SK-N-SH (cell line): ENCODE measurements around the gene PACSIN1. TPM values are rescaled to one million over a fixed set of nuclear protein-coding genes. Genes with fewer than 3 reads are reported as not detected.

Experiments
- CTCF ChIA-PET: fragments of 300-600, 350-600 bp; formaldehyde crosslinking; extraction: SDS; loops from one replicate; lab custom pipeline; 2021; lab: Yijun Ruan, JAX
- POLR2A ChIA-PET: fragments of 350-600 bp; sonication (Branson Sonifier 250); formaldehyde crosslinking; extraction: SDS; loops from one replicate; lab custom pipeline; 2020; ENCODE audit warnings: antibody characterized with exemption, inconsistent platforms; lab: Yijun Ruan, JAX
- DNase-seq: peaks from one replicate; pipeline ENCODE4 v3.0.0; 2012
- H2AFZ ChIP-seq: fragments of 200-600 bp; sonication (generic); 2 replicates; pipeline ENCODE4 v1.8.1; 2016; ENCODE audit warnings: antibody characterized with exemption, mild to moderate bottlenecking, low read depth
- H3F3A ChIP-seq: fragments of 200-600 bp; sonication (generic); replicated peaks from 2 replicates; pipeline ENCODE3; 2016; ENCODE audit warnings: antibody characterized with exemption, mild to moderate bottlenecking; ENCODE audit not compliant: insufficient read depth
- H3K27ac ChIP-seq, 2 experiments: fragments of 200-500 bp in 1 of 2; fragments of 200-600 bp in 1 of 2; sonication (Bioruptor generic) in 1 of 2; sonication (generic), shearing (Covaris generic) in 1 of 2; 2 replicates each; pipeline versions ENCODE4 v1.5.1 to v1.6.1; 2014 to 2016; ENCODE audit warnings: low read depth in 2 of 2, inconsistent platforms in 1 of 2, low read length in 1 of 2, mild to moderate bottlenecking in 1 of 2, mixed read lengths in 1 of 2
- H3K27me3 ChIP-seq: fragments of 200-600 bp; sonication (generic), shearing (Covaris generic); 2 replicates; pipeline ENCODE4 v1.6.1; 2016; ENCODE audit warnings: mixed run types; ENCODE audit not compliant: insufficient read depth
- H3K36me3 ChIP-seq, 2 experiments: fragments of 200-500 bp in 1 of 2; fragments of 200-600 bp in 1 of 2; sonication (Bioruptor generic) in 1 of 2; sonication (generic) in 1 of 2; replicated peaks in 1 of 2; 2 replicates each; pipeline versions ENCODE3 to v1.5.1; 2014 to 2016; ENCODE audit warnings: low read length in 1 of 2, mild to moderate bottlenecking in 1 of 2; ENCODE audit not compliant: insufficient read depth in 2 of 2, control insufficient read depth in 1 of 2
- H3K4me1 ChIP-seq, 2 experiments: fragments of 200-500 bp in 1 of 2; fragments of 200-600 bp in 1 of 2; sonication (Bioruptor generic) in 1 of 2; sonication (generic), shearing (Covaris generic) in 1 of 2; 2 replicates each; pipeline versions ENCODE4 v1.5.1 to v1.6.1; 2014 to 2016; ENCODE audit warnings: low read depth in 1 of 2, low read length in 1 of 2, mixed run types in 1 of 2; ENCODE audit not compliant: insufficient read depth in 2 of 2, control insufficient read depth in 1 of 2
- H3K4me2 ChIP-seq: fragments of 200-600 bp; sonication (generic), shearing (Covaris generic); 2 replicates; pipeline ENCODE4 v1.6.1; 2017; ENCODE audit warnings: mixed run types
- H3K4me3 ChIP-seq, 2 experiments: fragments of 200-500 bp in 1 of 2; fragments of 200-600 bp in 1 of 2; sonication (Bioruptor generic) in 1 of 2; sonication (generic), shearing (Covaris generic) in 1 of 2; 2 replicates each; pipeline versions ENCODE4 v1.5.1 to v1.8.1; 2014 to 2016; ENCODE audit warnings: low read depth in 2 of 2, inconsistent platforms in 1 of 2, low read length in 1 of 2, mild to moderate bottlenecking in 1 of 2, mixed read lengths in 1 of 2, moderate library complexity in 1 of 2
- H3K79me2 ChIP-seq: fragments of 200-600 bp; sonication (generic); 2 replicates; pipeline ENCODE4 v1.8.1; 2017; ENCODE audit warnings: mild to moderate bottlenecking; ENCODE audit not compliant: insufficient read depth
- H3K9ac ChIP-seq: fragments of 200-600 bp; sonication (generic); 2 replicates; pipeline ENCODE4 v1.6.1; 2017; ENCODE audit warnings: mixed run types
- H3K9me2 ChIP-seq: fragments of 200-600 bp; sonication (generic); 2 replicates; pipeline ENCODE4 v1.6.1; 2017; ENCODE audit warnings: mixed run types
- H3K9me3 ChIP-seq: fragments of 200-600 bp; sonication (generic); 2 replicates; pipeline ENCODE4 v1.6.1; 2017; ENCODE audit warnings: mixed run types, mild to moderate bottlenecking, moderate library complexity
- H4K20me1 ChIP-seq: fragments of 200-600 bp; sonication (generic); 2 replicates; pipeline ENCODE4 v1.6.1; 2017; ENCODE audit warnings: mild to moderate bottlenecking, mixed run types; ENCODE audit not compliant: insufficient read depth
- CHD2 ChIP-seq: fragments of 150-350 bp; IDR thresholded peaks from 2 replicates; pipeline ENCODE4 v1.6.1; 2018; ENCODE audit warnings: low read length; ENCODE audit not compliant: partially characterized antibody
- CTCF ChIP-seq: fragments of 200-600 bp; sonication (generic); IDR thresholded peaks from 2 replicates; pipeline ENCODE4 v1.6.1; 2017; ENCODE audit warnings: antibody characterized with exemption, mild to moderate bottlenecking, moderate library complexity
- EP300 ChIP-seq, 2 experiments: IDR thresholded peaks; 2 replicates each; pipeline versions ENCODE4 v1.4.0 to v1.6.1; 2012; ENCODE audit warnings: borderline replicate concordance in 1 of 2, low read depth in 1 of 2, low read length in 1 of 2
- EZH2phosphoT487 ChIP-seq: fragments of 200-600 bp; sonication (generic); IDR thresholded peaks from 2 replicates; pipeline ENCODE4 v1.6.1; 2017; ENCODE audit warnings: low read depth, mixed run types, mild to moderate bottlenecking, antibody characterized with exemption, moderate library complexity, borderline replicate concordance
- FOSL2 ChIP-seq: IDR thresholded peaks from 2 replicates; pipeline ENCODE4 v1.4.0; 2012; ENCODE audit warnings: low read depth, mild to moderate bottlenecking, moderate library complexity, borderline replicate concordance
- FOXM1 ChIP-seq: IDR thresholded peaks from 2 replicates; pipeline ENCODE4 v1.4.0; 2012; ENCODE audit warnings: low read depth, mild to moderate bottlenecking
- GATA2 ChIP-seq: sonication (generic); formaldehyde crosslinking; IDR thresholded peaks from 2 replicates; pipeline ENCODE4 v1.5.0; 2020; ENCODE audit warnings: mild to moderate bottlenecking, missing genetic modification reagents
- IRF3 ChIP-seq: fragments of 150-350 bp; IDR thresholded peaks from 2 replicates; pipeline ENCODE4 v1.6.1; 2016; ENCODE audit warnings: mild to moderate bottlenecking, low read depth, low read length
- JUND ChIP-seq: IDR thresholded peaks from 2 replicates; pipeline ENCODE4 v1.4.0; 2012
- MEF2A ChIP-seq: IDR thresholded peaks from 2 replicates; pipeline ENCODE4 v1.4.0; 2012; ENCODE audit warnings: low read depth, borderline replicate concordance
- NFIC ChIP-seq: IDR thresholded peaks from 2 replicates; pipeline ENCODE4 v1.4.0; 2012; ENCODE audit warnings: borderline replicate concordance
- NRF1 ChIP-seq: IDR thresholded peaks from 2 replicates; pipeline ENCODE4 v1.6.1; 2012; ENCODE audit warnings: low read depth, mild to moderate bottlenecking, low read length
- PBX3 ChIP-seq: IDR thresholded peaks from 2 replicates; pipeline ENCODE4; 2012
- POLR2AphosphoS5 ChIP-seq: IDR thresholded peaks from 2 replicates; pipeline ENCODE4 v1.6.1; 2012; ENCODE audit warnings: low read depth, low read length
- RFX5 ChIP-seq: IDR thresholded peaks from 2 replicates; pipeline ENCODE4 v1.6.1; 2012; ENCODE audit warnings: mild to moderate bottlenecking, improper control_type of control experiment, low read length
- SIN3A ChIP-seq: IDR thresholded peaks from 2 replicates; pipeline ENCODE4 v1.6.1; 2012; ENCODE audit warnings: low read depth, mild to moderate bottlenecking, low read length, moderate library complexity, borderline replicate concordance
- SMC3 ChIP-seq: IDR thresholded peaks from 2 replicates; pipeline ENCODE4 v1.6.1; 2012; ENCODE audit warnings: low read depth, low read length, improper control_type of control experiment
- YY1 ChIP-seq: IDR thresholded peaks from 2 replicates; pipeline ENCODE4 v1.4.0; 2012; ENCODE audit warnings: low read depth, mild to moderate bottlenecking
- WGBS: methylation state at CpG from one replicate; pipeline ENCODE4 v1.1.6; 2017; ENCODE audit warnings: low lambda C conversion rate; 5-methylcytosine and 5-hydroxymethylcytosine counted together
- polyA plus RNA-seq, 3 experiments: library from polyadenylated mRNA; depleted of rRNA; stranded (reverse); fragments of >200 nt; gene quantifications; 2 replicates each; pipeline ENCODE4 v1.2.3, GENCODE V29; 2012

The PACSIN1 gene
- polyA plus RNA-seq, 1 of the 3 experiments (the other 2 are of a cell fraction), result 0.05 TPM

GRCh38 chr6:34474754-34475153, 8.9 kb downstream of the PACSIN1 start:
- H3K9ac ChIP-seq, result no peak overlapping the region
- no peak for DNase-seq
- no peaks in the 10 kb centered on the region for H4K20me1 ChIP-seq
- WGBS, result 63% methylated on average over 2 of the region's 2 CpGs
- no peak overlapping the region for H3K27ac ChIP-seq
- H2AFZ ChIP-seq, result no peak overlapping the region
- H3K27me3 ChIP-seq, result no peaks in the 10 kb centered on the region; the same call in 1 of the 2 replicates
- H3K4me1 ChIP-seq, result peaks cover 0 to 3% of the 10 kb centered on the region in 2 experiments; a peak in 1 of 4 replicates
- ChIA-PET CTCF (interaction anchor here (1.2 to 1.3 kb wide), 2 partner anchors 9 to 135 kb away, joined by 3 read pairs; partner anchors contain the start of gene PACSIN1), POLR2A (no interaction called here)
- no peak overlapping the region for H3K4me2 ChIP-seq
- H3K79me2 ChIP-seq, result no peaks in the 10 kb centered on the region
- H3K9me2 ChIP-seq, result no peaks in the 10 kb centered on the region
- TF ChIP-seq CTCF (no peak), NFIC (no peak), JUND (no peak), SIN3A (no peak), RFX5 (no peak), NRF1 (no peak), POLR2AphosphoS5 (no peak), MEF2A (no peak), YY1 (no peak), GATA2 (CRISPR knock-in tag) (no peak), SMC3 (no peak), CHD2 (no peak), EZH2phosphoT487 (no peak), FOSL2 (no peak), PBX3 (no peak), EP300 (IDR thresholded peaks at IDR 0.05; ENCODE audit: borderline replicate concordance in 1 of 2, low read depth in 1 of 2, low read length in 1 of 2) (no peak), IRF3 (no peak), FOXM1 (no peak)
- H3F3A ChIP-seq, result no peaks in the 10 kb centered on the region
- no peak overlapping the region for H3K4me3 ChIP-seq
- H3K9me3 ChIP-seq, result no peaks in the 10 kb centered on the region
- H3K36me3 ChIP-seq, result no peaks in the 10 kb centered on the region
